Liver (tissue), 9 donors: Measurements from ENCODE around the gene TIGD1. TPM values are rescaled to one million over a fixed set of nuclear protein-coding genes. Genes with fewer than 3 reads are reported as not detected.

Experiments
- DNase-seq: peaks from one replicate; pipeline ENCODE4 v3.0.0-alpha.2; 2017; ENCODE audit warnings: low spot score
- H3K27ac ChIP-seq, 2 donors: one replicate each; pipeline ENCODE4 v1.7.0; 2013; ENCODE audit warnings: inconsistent platforms in 2 of 2, low read length in 2 of 2, control low read depth in 1 of 2, low read depth in 1 of 2, mild to moderate bottlenecking in 1 of 2
- H3K27me3 ChIP-seq, 4 donors: one replicate each; pipeline versions ENCODE4 v1.6.1 to v1.7.0; 2013; ENCODE audit warnings: low read length in 3 of 4, inconsistent platforms in 1 of 4, mild to moderate bottlenecking in 1 of 4, moderate library complexity in 1 of 4; ENCODE audit not compliant: control insufficient read depth in 4 of 4, insufficient read depth in 4 of 4
- H3K36me3 ChIP-seq, 4 donors: one replicate each; pipeline versions ENCODE4 v1.6.1 to v1.7.0; 2013; ENCODE audit warnings: low read length in 3 of 4, mild to moderate bottlenecking in 3 of 4, low read depth in 1 of 4, moderate library complexity in 1 of 4; ENCODE audit not compliant: control insufficient read depth in 4 of 4, insufficient read depth in 3 of 4
- H3K4me1 ChIP-seq, 4 donors: one replicate each; pipeline versions ENCODE4 v1.6.1 to v1.7.0; 2013; ENCODE audit warnings: low read length in 3 of 4, mild to moderate bottlenecking in 3 of 4, moderate library complexity in 1 of 4; ENCODE audit not compliant: control insufficient read depth in 4 of 4, insufficient read depth in 4 of 4
- H3K4me3 ChIP-seq, 3 donors: one replicate each; pipeline versions ENCODE4 v1.6.1 to v1.7.0; 2013; ENCODE audit warnings: low read length in 3 of 3, control low read depth in 1 of 3, low read depth in 1 of 3, mild to moderate bottlenecking in 1 of 3
- H3K9ac ChIP-seq, 2 donors: one replicate each; pipeline ENCODE4 v1.7.0; 2013; ENCODE audit warnings: low read length in 2 of 2, mild to moderate bottlenecking in 2 of 2, moderate library complexity in 2 of 2, control low read depth in 1 of 2, low read depth in 1 of 2
- H3K9me3 ChIP-seq, 4 donors: one replicate each; pipeline versions ENCODE4 v1.6.1 to v1.7.0; 2013; ENCODE audit warnings: low read length in 3 of 4; ENCODE audit not compliant: control insufficient read depth in 4 of 4
- EGR1 ChIP-seq, 2 donors: IDR thresholded peaks; 2 replicates each; pipeline ENCODE4 v1.6.1; 2016 to 2018; ENCODE audit warnings: antibody characterized with exemption in 2 of 2, low read depth in 2 of 2
- FOXA1 ChIP-seq: IDR thresholded peaks from 2 replicates; pipeline ENCODE4 v1.6.1; 2016; ENCODE audit warnings: antibody characterized with exemption
- FOXA2 ChIP-seq: IDR thresholded peaks from 2 replicates; pipeline ENCODE4 v1.6.1; 2016; ENCODE audit warnings: antibody characterized with exemption
- GABPA ChIP-seq, 2 donors: IDR thresholded peaks in 1 of 2; conservative IDR thresholded peaks in 1 of 2; 2 replicates each; pipeline ENCODE4 v1.6.1; 2016; ENCODE audit warnings: antibody characterized with exemption in 2 of 2, mild to moderate bottlenecking in 1 of 2, moderate library complexity in 1 of 2
- HNF4A ChIP-seq, 2 donors: conservative IDR thresholded peaks; 2 replicates each; pipeline ENCODE4 v1.6.1; 2016; ENCODE audit warnings: antibody characterized with exemption in 2 of 2, mild to moderate bottlenecking in 2 of 2
- JUND ChIP-seq, 2 donors: IDR thresholded peaks; 2 replicates each; pipeline ENCODE4 v1.6.1; 2016; ENCODE audit warnings: antibody characterized with exemption in 2 of 2
- NR2F2 ChIP-seq: IDR thresholded peaks from 2 replicates; pipeline ENCODE4 v1.6.1; 2016; ENCODE audit warnings: antibody characterized with exemption
- RAD21 ChIP-seq, 2 donors: IDR thresholded peaks; 2 replicates each; pipeline ENCODE4 v1.6.1; 2016; ENCODE audit warnings: antibody characterized with exemption in 2 of 2, mild to moderate bottlenecking in 2 of 2
- SP1 ChIP-seq: IDR thresholded peaks from 2 replicates; pipeline ENCODE4 v1.6.1; 2018; ENCODE audit warnings: antibody characterized with exemption, mild to moderate bottlenecking
- TAF1 ChIP-seq: conservative IDR thresholded peaks from 2 replicates; pipeline ENCODE4 v1.6.1; 2016; ENCODE audit warnings: antibody characterized with exemption, mild to moderate bottlenecking
- YY1 ChIP-seq: IDR thresholded peaks from 2 replicates; pipeline ENCODE4 v1.6.1; 2016; ENCODE audit warnings: antibody characterized with exemption, mild to moderate bottlenecking
- WGBS: extraction: QIAGEN DNeasy Blood & Tissue Kit; methylation state at CpG from one replicate; pipeline ENCODE4 v1.1.7; 2013; 5-methylcytosine and 5-hydroxymethylcytosine counted together
- polyA plus RNA-seq, 2 donors: library from polyadenylated mRNA; stranded (reverse) in 1 of 2; unstranded in 1 of 2; fragments of 200-250 nt in 1 of 2; fragments of >200 nt in 1 of 2; fragmentation: Nextera tagmentation in 1 of 2; extraction: Ambion mirVana in 1 of 2; gene quantifications; one replicate each; pipeline versions ENCODE4 v1.2.1 to v1.2.3, GENCODE V29; 2013 to 2015
- total RNA-seq, 2 donors: library from RNA; depleted of rRNA; stranded (reverse); fragments of >200 nt; gene quantifications; one replicate each; pipeline ENCODE4 v1.2.3, GENCODE V29; 2014
- TF ChIP-seq, protein P1 (sequence below): IDR thresholded peaks from 2 replicates; pipeline ENCODE4 v1.6.1; 2016; ENCODE audit warnings: antibody characterized with exemption, mild to moderate bottlenecking
- TF ChIP-seq, protein P2 (sequence below): fragments of 150-350 bp; IDR thresholded peaks from 2 replicates; pipeline ENCODE4 v1.5.1; 2017; ENCODE audit warnings: improper control_type of control experiment, low read depth, low read length; ENCODE audit not compliant: missing input control
- TF ChIP-seq, protein P3 (sequence below): IDR thresholded peaks from 2 replicates; pipeline ENCODE4 v1.6.1; 2016; ENCODE audit warnings: antibody characterized with exemption
- TF ChIP-seq, protein P4 (sequence below): IDR thresholded peaks from 2 replicates; pipeline ENCODE4 v1.6.1; 2016; ENCODE audit warnings: antibody characterized with exemption
- TF ChIP-seq, protein P5 (sequence below): IDR thresholded peaks from 2 replicates; pipeline ENCODE4 v1.6.1; 2016; ENCODE audit warnings: antibody characterized with exemption
- donor health status: healthy.
- donor health status: healthy.
- donor health status: healthy.
- donor health status: healthy.
- donor health status: healthy.

Gene TIGD1
- total and polyA plus RNA-seq, 4 donors, result 0.50 to 3.0 (median 1.7) TPM

DNA sequence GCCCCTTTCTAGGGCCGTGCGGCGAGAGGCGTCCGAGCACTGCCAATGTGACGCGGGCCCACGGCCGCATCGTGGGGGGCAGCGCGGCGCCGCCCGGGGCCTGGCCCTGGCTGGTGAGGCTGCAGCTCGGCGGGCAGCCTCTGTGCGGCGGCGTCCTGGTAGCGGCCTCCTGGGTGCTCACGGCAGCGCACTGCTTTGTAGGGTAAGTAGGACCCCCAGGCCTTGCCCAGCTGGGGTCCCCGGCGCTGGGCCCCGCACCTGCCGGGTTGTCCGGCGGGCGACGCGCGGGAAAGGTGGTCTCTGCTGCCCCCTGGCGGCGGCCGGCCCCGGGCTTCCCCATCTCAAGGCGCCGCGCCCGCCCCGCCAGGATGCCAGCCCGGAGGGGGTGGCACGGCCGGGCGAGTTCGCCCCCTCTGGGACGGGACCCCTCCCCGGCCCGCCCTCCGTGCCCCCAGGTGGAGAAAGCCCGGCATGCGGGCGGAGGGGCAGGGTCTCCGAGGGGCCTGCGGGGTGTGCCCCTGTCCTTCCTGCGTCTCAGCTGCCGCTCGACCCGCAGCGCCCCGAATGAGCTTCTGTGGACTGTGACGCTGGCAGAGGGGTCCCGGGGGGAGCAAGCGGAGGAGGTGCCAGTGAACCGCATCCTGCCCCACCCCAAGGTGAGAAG, 28.3 kb downstream of the TIGD1 start (continued):
- TF ChIP-seq, protein P1, sequence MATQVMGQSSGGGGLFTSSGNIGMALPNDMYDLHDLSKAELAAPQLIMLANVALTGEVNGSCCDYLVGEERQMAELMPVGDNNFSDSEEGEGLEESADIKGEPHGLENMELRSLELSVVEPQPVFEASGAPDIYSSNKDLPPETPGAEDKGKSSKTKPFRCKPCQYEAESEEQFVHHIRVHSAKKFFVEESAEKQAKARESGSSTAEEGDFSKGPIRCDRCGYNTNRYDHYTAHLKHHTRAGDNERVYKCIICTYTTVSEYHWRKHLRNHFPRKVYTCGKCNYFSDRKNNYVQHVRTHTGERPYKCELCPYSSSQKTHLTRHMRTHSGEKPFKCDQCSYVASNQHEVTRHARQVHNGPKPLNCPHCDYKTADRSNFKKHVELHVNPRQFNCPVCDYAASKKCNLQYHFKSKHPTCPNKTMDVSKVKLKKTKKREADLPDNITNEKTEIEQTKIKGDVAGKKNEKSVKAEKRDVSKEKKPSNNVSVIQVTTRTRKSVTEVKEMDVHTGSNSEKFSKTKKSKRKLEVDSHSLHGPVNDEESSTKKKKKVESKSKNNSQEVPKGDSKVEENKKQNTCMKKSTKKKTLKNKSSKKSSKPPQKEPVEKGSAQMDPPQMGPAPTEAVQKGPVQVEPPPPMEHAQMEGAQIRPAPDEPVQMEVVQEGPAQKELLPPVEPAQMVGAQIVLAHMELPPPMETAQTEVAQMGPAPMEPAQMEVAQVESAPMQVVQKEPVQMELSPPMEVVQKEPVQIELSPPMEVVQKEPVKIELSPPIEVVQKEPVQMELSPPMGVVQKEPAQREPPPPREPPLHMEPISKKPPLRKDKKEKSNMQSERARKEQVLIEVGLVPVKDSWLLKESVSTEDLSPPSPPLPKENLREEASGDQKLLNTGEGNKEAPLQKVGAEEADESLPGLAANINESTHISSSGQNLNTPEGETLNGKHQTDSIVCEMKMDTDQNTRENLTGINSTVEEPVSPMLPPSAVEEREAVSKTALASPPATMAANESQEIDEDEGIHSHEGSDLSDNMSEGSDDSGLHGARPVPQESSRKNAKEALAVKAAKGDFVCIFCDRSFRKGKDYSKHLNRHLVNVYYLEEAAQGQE, result no peak
- TF ChIP-seq GABPA (IDR thresholded peaks at IDR 0.05 in 1 of 2, conservative IDR thresholded peaks at IDR 0.05 in 1 of 2), result no peak
- TF ChIP-seq HNF4A (conservative IDR thresholded peaks at IDR 0.05), result no peak
- TF ChIP-seq EGR1 (IDR thresholded peaks at IDR 0.05; ENCODE audit: low read depth in 2 of 2), result no peak

DNA sequence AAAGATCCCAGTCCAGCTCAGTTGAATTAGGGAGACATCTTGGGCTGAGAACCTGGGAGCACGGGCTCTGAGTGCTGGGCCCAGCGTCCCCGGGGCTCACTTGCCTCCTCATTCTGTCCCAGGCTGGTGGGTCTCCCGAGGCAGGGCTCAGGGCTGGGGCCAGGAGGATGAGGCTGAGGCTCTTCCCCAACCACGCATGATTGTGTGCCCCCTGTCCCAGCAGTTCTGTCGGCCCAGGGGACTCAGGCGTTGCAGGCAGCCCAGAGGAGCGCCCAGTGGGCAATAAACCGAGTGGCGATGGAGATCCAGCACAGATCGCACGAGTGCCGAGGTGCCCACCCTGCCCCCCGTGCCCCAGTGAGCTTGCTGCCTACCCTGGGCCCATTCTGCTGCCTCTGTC, 29.3 kb downstream of the TIGD1 start:
- DNase-seq, result no peak
- no peaks in the 10 kb centered on the region for H3K36me3 ChIP-seq
- H3K27ac ChIP-seq, result no peak overlapping the region
- 89% methylated on average over 14 of the region's 14 CpGs for WGBS
- no peak overlapping the region for H3K9ac ChIP-seq
- no peak overlapping the region for H3K4me3 ChIP-seq
- no peaks in the 10 kb centered on the region for H3K9me3 ChIP-seq
- TF ChIP-seq, protein P2, sequence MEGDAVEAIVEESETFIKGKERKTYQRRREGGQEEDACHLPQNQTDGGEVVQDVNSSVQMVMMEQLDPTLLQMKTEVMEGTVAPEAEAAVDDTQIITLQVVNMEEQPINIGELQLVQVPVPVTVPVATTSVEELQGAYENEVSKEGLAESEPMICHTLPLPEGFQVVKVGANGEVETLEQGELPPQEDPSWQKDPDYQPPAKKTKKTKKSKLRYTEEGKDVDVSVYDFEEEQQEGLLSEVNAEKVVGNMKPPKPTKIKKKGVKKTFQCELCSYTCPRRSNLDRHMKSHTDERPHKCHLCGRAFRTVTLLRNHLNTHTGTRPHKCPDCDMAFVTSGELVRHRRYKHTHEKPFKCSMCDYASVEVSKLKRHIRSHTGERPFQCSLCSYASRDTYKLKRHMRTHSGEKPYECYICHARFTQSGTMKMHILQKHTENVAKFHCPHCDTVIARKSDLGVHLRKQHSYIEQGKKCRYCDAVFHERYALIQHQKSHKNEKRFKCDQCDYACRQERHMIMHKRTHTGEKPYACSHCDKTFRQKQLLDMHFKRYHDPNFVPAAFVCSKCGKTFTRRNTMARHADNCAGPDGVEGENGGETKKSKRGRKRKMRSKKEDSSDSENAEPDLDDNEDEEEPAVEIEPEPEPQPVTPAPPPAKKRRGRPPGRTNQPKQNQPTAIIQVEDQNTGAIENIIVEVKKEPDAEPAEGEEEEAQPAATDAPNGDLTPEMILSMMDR, result no peak
- TF ChIP-seq, protein P1, result no peak
- no peak for TF ChIP-seq RAD21 (IDR thresholded peaks at IDR 0.05)
- no peak for TF ChIP-seq FOXA2
- TF ChIP-seq, protein P3, sequence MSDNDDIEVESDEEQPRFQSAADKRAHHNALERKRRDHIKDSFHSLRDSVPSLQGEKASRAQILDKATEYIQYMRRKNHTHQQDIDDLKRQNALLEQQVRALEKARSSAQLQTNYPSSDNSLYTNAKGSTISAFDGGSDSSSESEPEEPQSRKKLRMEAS, result no peak
- no peak for TF ChIP-seq NR2F2
- no peak for TF ChIP-seq FOXA1
- TF ChIP-seq JUND (IDR thresholded peaks at IDR 0.05), result no peak
- TF ChIP-seq, protein P4, sequence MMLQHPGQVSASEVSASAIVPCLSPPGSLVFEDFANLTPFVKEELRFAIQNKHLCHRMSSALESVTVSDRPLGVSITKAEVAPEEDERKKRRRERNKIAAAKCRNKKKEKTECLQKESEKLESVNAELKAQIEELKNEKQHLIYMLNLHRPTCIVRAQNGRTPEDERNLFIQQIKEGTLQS, result no peak
- TF ChIP-seq, protein P5, sequence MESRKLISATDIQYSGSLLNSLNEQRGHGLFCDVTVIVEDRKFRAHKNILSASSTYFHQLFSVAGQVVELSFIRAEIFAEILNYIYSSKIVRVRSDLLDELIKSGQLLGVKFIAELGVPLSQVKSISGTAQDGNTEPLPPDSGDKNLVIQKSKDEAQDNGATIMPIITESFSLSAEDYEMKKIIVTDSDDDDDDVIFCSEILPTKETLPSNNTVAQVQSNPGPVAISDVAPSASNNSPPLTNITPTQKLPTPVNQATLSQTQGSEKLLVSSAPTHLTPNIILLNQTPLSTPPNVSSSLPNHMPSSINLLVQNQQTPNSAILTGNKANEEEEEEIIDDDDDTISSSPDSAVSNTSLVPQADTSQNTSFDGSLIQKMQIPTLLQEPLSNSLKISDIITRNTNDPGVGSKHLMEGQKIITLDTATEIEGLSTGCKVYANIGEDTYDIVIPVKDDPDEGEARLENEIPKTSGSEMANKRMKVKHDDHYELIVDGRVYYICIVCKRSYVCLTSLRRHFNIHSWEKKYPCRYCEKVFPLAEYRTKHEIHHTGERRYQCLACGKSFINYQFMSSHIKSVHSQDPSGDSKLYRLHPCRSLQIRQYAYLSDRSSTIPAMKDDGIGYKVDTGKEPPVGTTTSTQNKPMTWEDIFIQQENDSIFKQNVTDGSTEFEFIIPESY, result no peak
- TF ChIP-seq YY1, result no peak
- no peak for TF ChIP-seq SP1
- TF ChIP-seq TAF1, result no peak
- H3K4me1 ChIP-seq, result peaks cover 7 to 22% (median 13%) of the 10 kb centered on the region in 4 donors
- H3K27me3 ChIP-seq, result peaks cover 0 to 8% (median 5%) of the 10 kb centered on the region in 4 donors
